Measurements from ENCODE around the gene CEACAM6.
A peak's percentile ranks its signal among the peaks of the same experiment; 100 is the strongest.
"Not testable (repeated sequence)": the region's sequence is repeated elsewhere in the genome, so short reads cannot be mapped to it uniquely, and the experiment has no call there.

Gene CEACAM6

DNA sequence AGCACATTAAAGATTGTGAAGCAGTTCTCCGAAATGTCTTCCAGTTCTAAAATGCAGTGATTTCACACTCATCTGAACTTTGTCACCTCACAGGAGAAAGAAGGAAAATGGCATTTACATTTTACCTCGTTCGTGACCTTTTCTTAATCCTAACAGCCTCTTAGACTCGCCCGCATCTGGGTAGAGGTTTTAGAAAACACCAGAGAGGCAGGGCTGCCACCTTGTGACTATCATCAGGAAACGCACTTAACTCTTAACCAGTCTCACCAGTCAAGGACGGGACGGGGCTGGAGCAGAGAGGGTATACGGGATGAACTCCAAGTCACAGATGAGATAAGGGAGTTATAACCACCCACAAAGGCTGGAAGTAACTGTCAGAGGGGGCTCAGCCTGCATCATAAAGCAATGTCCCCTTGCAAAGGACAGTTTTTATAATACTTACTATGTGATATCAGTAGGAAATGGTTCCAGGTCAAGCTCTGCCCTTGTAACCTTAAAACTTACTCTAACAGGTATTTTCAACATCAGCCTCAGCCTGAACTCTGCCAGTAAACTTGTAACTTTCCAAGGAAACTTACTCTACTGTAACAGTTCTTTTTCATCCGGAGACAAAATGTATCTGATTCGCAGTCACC lies 8.6 kb upstream of the CEACAM6 start:
- H3K4me3 ChIP-seq (ENCODE audit: low read depth, low read length): no peak overlapping the region

GRCh38 chr19:41748012-41748411 lies 7.3 kb upstream of the CEACAM6 start:
- H3K4me3 ChIP-seq (ENCODE audit: low read depth, low read length): no peak overlapping the region

- H3K4me3 ChIP-seq (ENCODE audit: low read depth, low read length): not testable (repeated sequence)
Observed at GRCh38 chr19:41750248-41751134, 4.8 kb upstream of the CEACAM6 start.

GRCh38 chr19:41753159-41753558 lies 2.2 kb upstream of the CEACAM6 start:
- no peak overlapping the region for H3K4me3 ChIP-seq (ENCODE audit: low read depth, low read length)

DNA sequence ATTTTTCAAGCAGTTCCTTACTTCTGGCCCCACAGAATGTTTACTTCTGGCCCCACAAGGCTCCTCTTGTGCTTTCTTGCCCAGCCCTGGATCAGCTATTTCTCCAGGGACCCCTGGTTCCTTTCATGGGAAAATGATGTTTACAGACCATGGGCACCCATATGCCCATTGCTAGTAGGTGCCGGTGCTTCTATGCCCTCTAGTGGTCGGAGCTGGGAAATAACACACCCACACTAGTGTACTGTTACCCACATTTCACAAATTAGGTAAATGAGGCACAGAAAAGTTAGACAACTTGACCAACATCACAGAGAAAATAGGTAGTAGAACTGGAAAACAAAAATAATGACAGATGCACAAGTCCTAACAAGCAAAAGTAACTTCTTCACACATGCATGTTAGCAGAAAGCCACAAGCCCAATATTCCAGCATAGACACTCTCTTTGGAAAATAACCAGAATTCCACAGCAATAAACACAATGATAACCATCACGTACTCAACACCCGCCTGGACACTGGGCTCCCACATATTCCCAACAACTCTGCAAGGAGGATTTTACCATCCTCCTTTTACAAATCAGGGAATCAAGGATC lies 1.3 kb upstream of the CEACAM6 start:
- no peak overlapping the region for H3K4me3 ChIP-seq (ENCODE audit: low read depth, low read length)

DNA sequence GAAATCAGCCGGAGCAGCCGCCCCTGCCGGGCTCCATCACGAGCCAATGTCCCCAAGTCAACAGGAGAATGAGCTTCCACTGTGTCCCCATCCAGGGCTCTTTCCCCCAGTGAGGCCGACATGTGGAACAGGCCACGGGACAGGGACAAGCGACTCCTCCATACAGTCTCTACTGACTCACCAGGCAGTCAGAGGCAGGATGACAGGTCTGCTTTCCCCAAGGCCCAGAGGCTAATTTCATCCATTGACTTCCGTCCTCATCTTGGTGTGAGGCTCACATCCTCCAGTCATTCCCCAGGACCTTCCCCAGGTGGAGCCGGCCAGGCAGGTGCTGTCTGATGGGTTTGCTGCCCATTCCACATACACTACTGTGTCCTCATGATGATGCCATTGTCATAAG lies 3.5 kb downstream of the CEACAM6 start:
- no peak overlapping the region for H3K4me3 ChIP-seq (ENCODE audit: low read depth, low read length)

- H3K4me3 ChIP-seq (ENCODE audit: low read depth, low read length): no peak overlapping the region
Observed at GRCh38 chr19:41767115-41767514, 11.8 kb downstream of the CEACAM6 start.

- not testable (repeated sequence) for H3K4me3 ChIP-seq (ENCODE audit: low read depth, low read length)
Observed at GRCh38 chr19:41768105-41768504, 12.8 kb downstream of the CEACAM6 start.

DNA sequence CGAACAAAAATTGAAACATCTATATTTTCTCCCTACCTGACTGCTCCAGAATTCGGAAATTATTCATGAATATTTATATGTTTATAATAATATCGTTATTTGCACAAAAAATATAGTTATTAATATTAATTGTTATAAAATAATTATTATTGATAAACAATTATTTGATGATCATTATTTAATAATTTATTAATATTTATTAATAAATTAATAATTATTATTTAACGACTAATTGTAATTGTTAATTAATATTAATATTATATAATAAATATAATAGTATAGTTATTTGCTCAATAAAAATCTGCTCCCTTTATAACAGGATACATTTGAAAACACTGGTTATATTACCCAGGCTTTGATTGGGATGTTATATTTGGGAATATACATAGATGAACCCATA lies 14.3 kb downstream of the CEACAM6 start:
- H3K4me3 ChIP-seq (ENCODE audit: low read depth, low read length): no peak overlapping the region

DNA sequence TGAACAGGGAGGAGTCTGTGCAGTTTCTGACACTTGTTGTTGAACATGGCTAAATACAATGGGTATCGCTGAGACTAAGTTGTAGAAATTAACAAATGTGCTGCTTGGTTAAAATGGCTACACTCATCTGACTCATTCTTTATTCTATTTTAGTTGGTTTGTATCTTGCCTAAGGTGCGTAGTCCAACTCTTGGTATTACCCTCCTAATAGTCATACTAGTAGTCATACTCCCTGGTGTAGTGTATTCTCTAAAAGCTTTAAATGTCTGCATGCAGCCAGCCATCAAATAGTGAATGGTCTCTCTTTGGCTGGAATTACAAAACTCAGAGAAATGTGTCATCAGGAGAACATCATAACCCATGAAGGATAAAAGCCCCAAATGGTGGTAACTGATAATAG lies 16.1 kb downstream of the CEACAM6 start:
- no peak overlapping the region for H3K4me3 ChIP-seq (ENCODE audit: low read depth, low read length)

GRCh38 chr19:41774515-41774980 lies 19.2 kb downstream of the CEACAM6 start:
- H3K4me3 ChIP-seq (ENCODE audit: low read depth, low read length): no peak overlapping the region

DNA sequence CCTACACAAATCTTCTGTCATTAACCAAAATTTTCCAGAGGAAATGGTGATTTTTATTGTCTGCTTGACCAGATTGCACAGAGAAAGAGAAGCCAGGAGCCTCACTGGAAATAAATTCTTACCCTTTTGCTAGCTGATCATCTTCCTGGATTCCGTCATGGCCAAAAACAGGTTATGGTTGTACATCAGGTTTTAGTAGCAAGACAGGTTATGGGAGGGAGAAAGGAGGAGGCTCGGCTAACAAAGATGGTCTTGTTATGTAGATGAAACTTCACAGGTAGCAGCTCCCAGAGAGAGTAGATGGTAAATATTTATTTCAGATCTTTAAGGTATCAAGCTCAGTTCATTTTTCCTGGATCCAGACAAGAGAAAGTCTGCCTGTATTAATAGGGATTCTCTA lies 21.4 kb downstream of the CEACAM6 start:
- H3K4me3 ChIP-seq (ENCODE audit: low read depth, low read length): no peak overlapping the region

DNA sequence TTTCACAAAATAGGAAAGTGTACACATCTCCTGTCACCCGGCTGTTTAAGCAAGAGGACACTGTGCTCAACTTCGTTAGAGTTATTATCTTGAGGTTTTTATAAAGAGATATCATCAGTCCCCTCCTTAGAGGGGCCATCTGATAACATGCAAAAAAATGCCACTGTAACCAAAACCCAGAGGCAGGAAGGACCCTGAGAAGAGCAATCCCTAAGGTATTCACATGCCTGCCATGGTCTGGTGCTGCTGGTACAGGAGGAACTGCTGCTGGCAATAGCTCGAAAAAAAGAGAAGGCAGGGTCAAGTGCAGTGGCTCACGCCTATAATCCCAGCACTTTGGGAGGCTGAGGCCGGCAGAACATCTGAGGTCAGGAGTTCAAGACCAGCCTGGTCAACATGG lies 28.3 kb downstream of the CEACAM6 start:
- H3K4me3 ChIP-seq (ENCODE audit: low read depth, low read length): no peak overlapping the region

DNA sequence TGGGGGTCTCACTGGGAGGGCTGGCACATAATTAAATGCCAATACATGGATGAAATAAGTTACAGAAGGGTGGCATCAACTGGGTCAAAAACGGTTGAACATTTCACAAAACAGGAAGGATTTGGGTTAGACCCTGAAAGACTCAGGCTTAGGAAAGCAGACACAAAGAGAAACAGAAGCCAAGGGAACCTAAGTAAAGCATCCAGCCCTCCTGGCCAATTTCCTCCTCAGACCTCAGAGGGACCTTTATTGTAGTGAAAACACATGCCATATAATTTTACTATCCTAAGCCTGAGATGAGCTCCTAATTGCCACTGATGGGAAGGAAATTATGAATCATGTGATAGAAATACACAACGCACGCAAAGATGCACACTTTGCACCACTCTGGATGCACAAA lies 29.0 kb downstream of the CEACAM6 start:
- H3K4me3 ChIP-seq (ENCODE audit: low read depth, low read length): no peak overlapping the region

DNA sequence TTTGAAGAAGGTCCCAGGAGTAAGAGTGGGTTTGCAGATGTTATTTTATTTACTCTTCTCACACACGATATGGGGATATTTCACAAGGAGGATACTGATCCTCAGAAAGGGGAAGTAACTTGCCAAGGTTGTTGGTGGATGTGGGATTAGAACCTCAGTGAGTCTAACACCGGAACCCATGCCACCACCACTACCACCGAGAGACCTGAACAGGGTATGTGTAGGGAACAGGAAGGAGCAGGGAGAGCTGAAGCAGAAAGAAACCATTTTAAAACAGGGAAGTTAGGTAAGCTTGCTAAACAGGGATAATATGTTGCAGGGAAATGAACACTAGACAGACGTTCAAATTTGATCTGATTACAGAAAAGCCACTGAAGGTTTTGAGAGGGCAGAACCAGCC lies 29.4 kb downstream of the CEACAM6 start:
- H3K4me3 ChIP-seq (ENCODE audit: low read depth, low read length): no peak overlapping the region

- H3K4me3 ChIP-seq (ENCODE audit: low read depth, low read length): peak overlapping the region; percentile 24
Observed at GRCh38 chr19:41785653-41786052, 30.3 kb downstream of the CEACAM6 start.

DNA sequence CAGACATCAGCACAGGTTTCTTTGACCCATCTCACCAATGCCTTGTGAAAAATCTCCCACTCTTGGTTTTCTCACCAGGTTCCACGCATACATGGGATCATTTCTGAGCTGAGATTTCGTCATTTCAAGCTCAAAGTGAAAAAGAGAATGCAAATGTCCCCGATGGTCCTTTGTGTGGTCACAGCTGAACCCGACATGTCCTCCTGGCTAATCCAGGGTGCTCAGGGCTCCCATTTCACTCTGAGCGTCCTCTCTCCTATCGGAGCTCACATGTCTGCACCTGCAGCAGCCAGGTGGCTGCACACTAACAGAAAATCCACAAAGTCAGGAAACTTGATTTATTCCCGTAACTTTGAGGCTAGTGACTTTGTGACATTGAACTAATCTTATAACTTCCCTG lies 31.7 kb downstream of the CEACAM6 start:
- H3K4me3 ChIP-seq (ENCODE audit: low read depth, low read length): no peak overlapping the region

DNA sequence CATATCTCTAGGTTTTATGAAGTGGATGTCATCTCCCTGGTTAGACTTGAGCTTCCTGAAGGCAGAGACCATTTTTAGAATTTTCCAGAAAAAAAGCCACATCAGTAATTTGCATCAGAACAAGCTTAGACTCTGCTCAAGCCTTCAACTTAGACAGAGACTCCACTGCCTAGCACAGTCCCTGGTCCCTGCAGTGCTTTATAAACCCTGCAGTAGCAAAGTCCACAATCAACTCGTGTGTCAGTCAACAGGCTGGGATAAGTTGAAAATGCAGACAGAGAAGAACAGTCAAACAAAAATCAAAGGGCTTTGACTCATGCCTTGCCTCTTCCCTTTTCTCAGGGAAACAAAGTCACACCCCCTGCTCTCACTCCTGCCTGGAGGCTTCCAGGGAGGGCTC lies 33.2 kb downstream of the CEACAM6 start:
- not testable (repeated sequence) for H3K4me3 ChIP-seq (ENCODE audit: low read depth, low read length)

- not testable (repeated sequence) for H3K4me3 ChIP-seq (ENCODE audit: low read depth, low read length)
Observed at GRCh38 chr19:41789053-41789452, 33.7 kb downstream of the CEACAM6 start.

- H3K4me3 ChIP-seq (ENCODE audit: low read depth, low read length): no peak overlapping the region
Observed at GRCh38 chr19:41792513-41793413, 37.4 kb downstream of the CEACAM6 start.

DNA sequence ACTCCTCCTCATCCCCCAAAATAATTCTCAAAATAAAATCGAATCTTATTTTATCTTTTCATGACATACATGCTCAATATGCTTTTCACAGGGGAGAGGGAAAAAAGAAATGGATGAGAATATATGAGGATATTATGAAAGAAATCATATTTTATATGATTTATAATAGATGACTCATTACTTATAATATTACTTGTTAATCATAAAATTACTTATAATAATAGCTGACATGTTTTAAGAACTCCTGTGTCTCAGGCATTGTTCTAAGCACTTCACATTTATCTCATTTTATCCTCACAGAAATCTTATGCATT lies 38.0 kb downstream of the CEACAM6 start:
- H3K4me3 ChIP-seq (ENCODE audit: low read depth, low read length): no peak overlapping the region

Data from iPS-11a (cell line).